C4-2B (cell line): ENCODE data around the gene SLC8A3.

Experiments used
- ZFX ChIP-seq: fragments of 450-650 bp; IDR thresholded peaks from 2 replicates; pipeline ENCODE4 v1.6.1; 2017
- TF ChIP-seq, protein P1 (sequence below): fragments of 450-650 bp; conservative IDR thresholded peaks from 2 replicates; pipeline ENCODE4 v1.5.1; 2017; ENCODE audit warnings: mild to moderate bottlenecking

DNA sequence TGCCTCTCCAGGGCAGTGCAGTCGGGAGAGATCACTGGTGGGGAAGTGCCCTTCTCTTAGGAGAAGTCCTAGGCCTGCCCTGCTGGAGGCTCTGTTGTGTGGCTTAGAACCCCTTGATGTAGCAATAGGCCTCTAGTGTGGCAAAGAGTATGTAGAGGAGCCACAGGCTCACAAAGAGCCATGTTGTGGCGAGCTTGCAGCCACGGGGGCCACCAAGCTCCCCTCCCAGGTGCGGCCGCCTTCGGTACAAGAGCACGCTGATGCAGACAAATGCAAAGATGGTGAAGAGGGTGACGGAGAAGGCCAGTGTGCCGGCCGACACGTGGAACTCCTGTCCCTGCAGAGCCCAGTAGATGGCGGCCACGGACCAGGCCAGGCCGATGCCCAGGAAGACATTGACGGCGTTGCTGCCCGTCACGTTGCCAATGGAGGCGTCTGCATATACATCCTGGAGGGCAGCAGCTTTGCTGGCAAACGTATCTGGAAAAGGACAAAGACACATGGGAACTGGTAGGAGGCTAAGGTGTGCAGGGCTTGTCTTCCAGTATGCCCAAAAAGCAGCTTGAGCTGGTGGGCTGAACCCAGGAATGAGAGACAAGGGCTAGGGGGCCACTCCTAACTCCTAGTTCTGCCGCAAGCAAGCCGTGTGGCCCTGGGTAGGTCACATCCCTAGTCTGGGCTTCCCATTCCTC, 142.8 kb downstream of the SLC8A3 start:
- TF ChIP-seq, protein P1, sequence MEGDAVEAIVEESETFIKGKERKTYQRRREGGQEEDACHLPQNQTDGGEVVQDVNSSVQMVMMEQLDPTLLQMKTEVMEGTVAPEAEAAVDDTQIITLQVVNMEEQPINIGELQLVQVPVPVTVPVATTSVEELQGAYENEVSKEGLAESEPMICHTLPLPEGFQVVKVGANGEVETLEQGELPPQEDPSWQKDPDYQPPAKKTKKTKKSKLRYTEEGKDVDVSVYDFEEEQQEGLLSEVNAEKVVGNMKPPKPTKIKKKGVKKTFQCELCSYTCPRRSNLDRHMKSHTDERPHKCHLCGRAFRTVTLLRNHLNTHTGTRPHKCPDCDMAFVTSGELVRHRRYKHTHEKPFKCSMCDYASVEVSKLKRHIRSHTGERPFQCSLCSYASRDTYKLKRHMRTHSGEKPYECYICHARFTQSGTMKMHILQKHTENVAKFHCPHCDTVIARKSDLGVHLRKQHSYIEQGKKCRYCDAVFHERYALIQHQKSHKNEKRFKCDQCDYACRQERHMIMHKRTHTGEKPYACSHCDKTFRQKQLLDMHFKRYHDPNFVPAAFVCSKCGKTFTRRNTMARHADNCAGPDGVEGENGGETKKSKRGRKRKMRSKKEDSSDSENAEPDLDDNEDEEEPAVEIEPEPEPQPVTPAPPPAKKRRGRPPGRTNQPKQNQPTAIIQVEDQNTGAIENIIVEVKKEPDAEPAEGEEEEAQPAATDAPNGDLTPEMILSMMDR, result peak; percentile 95
- no peak for TF ChIP-seq ZFX
